Islet of Langerhans (tissue), 1 donor: ENCODE results near the gene ZFP36L2.

Experiments
- FAIRE-seq: peaks from one replicate; lab custom pipeline; 2011; peaks lifted over from hg19 to GRCh38; lab: Jason Lieb, UNC

ZFP36L2 gene

GRCh38 chr2:43226558-43226954 is at the start of gene ZFP36L2:
TSS of gene ZFP36L2 (minus strand) at chr2:43226606. CDS start at chr2:43226315, 291 bp downstream.
- no peak for FAIRE-seq

DNA sequence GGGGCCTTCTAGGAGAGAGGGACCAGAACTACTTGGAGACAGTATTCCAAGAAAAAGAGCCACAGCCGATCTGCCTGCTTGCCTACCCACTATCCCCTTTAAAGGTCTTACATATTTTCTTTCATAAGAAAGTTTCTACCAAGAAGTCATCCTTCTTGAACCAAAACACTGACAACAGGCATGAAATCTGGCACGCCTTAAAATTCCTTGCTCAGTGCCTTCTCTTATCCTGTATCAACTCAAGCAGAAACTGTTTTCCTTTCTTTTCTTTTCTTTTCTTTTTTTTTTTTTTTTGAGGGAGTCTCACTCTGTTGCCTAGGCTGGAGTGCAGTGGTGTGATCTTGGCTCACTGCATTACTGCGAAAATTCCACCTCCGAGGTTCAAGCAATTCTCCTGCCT is 48.3 kb upstream of the ZFP36L2 start:
- no peak for FAIRE-seq

DNA sequence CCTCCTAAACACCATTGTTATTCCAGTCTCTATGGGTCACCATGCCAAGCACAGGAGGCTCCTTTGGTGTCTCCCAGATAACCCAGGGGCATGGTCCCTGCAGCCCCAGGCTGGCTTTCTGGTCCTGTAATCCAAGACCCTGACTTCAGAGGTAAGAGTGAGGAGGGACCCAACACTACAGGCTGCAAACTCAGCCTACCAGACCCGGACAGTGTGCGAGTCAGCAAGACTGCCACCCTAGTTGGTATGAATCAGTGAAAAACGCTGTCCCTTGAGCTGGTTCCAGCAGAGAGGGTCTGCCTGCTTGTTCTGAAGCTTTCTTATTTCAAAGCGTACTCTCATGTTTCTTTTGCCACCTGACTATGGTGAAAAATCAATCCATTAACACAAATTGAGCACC is 47.6 kb upstream of the ZFP36L2 start:
- no peak for FAIRE-seq

GRCh38 chr2:43273529-43273928 is 47.1 kb upstream of the ZFP36L2 start:
- no peak for FAIRE-seq

- no peak for FAIRE-seq
Observed at GRCh38 chr2:43270930-43271615, 44.7 kb upstream of the ZFP36L2 start.

DNA sequence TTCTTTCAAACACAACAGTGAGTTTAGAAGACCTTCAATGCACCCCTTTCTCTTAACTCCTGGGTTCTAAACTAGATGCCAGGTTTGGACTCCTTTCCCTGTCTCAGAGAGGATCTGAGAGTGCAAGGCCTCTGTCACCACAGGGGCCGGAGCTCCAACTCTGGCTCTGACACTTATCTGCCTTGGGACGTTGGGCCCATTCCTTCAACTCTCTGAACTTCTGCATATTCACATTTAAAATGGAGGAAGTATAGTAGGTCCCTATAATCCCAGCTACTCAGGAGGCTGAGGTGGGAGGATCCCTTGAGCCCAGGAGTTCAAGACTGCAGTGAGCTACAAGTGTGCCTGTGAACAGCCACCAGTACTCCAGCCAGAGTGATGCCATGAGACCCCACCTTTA is 44.1 kb upstream of the ZFP36L2 start:
- no peak for FAIRE-seq

DNA sequence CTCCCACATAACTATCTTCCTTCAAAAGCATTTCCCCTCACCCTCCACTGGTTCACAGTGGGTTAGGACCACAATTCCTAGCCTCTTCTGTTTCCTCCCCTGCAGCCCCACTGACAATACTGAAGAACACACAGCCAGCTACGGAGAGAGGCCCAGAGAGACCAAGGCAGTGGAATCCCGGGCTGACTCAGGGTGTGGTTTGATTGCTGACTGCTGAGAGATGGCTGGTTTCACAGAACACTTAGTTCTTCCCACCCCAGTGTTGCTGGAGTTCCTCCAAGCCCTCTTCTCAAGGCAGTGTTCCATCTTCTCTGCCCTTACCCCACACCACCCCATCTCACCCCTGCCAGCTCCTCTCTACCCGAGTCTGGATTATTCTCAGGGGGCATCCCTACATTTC is 43.3 kb upstream of the ZFP36L2 start:
- no peak for FAIRE-seq

- peak; percentile 80 for FAIRE-seq
Observed at GRCh38 chr2:43269074-43269572, 42.7 kb upstream of the ZFP36L2 start.

GRCh38 chr2:43268066-43268953 is 41.9 kb upstream of the ZFP36L2 start:
- FAIRE-seq: no peak

GRCh38 chr2:43267381-43267780 is 41.0 kb upstream of the ZFP36L2 start:
- FAIRE-seq: no peak

DNA sequence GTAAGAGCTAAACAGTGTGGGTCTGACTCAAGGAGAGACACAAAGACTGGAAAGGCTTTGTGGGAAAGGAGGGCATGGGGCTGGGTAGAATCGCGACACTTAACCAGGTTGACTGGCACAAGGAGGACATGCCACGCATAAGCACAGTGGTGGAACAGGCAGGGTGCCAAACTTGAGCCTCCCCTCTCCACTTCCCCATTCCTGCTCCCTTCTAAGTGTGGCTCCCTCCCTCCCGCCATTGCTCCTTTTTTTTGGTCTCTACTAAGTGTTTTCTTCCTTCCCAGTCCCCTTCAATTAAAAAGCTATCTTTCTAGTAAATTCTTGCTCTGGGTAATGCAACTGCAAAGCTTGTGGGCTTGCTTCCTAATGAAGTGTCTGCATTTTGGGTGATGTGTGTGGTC is 40.3 kb upstream of the ZFP36L2 start:
- no peak for FAIRE-seq

GRCh38 chr2:43265421-43265820 is 39.0 kb upstream of the ZFP36L2 start:
- FAIRE-seq: no peak

DNA sequence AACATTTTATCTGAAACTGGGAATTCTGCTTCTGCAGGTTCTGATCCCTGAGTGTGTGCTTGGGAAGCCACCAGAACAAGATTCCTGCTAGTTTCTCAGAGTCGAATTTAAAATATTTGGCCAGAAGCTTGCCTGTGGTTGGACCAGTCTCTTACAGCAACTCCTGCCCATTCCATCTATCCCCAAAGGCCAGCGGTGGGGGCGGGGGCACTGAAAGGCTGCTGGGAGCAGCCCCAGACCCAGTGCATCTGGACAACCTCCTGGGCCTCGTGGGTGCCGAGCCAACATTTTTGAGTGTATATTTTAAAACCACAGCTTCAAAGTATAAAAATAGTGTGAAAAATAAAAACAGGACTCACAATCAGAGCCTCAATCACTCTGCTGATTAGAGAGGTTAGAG is 38.6 kb upstream of the ZFP36L2 start:
- no peak for FAIRE-seq

DNA sequence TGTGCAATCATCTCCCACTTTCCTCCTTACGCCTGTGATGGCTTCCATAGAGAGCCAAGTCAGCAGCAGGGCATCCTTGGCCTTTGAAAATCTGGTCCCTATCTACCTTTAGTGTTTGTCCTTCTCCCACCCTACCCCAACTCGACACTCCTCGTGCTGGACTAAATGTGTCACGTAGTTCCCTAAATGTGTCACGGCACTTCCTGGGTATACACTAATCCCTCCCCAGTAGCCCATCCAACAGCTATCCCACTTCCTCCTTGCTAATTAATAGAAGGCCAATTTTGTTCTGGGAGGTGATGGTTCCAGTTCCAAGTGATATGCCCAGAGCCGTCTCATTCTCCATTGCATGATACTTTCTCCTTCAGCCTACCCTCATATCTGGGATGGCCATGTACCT is 36.5 kb upstream of the ZFP36L2 start:
- FAIRE-seq: no peak

DNA sequence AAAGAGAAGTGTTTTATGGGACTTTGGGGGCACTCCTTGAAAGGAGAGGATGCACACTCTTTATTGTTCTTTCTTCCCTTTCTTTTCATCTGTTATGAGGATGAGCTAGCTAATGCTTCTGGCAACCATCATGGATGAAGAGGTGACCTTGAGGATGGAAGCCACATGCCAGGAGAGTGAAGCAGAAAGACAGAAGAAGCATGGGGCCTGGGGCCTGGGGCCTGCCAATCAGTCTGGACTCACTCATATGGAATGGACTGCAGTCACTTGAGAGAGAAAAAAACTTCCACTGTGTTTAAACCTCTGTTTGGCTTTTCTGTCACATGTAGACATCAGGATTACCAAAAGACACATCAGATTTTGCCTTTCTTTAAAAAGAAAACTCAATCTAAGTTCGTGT is 35.8 kb upstream of the ZFP36L2 start:
- no peak for FAIRE-seq

DNA sequence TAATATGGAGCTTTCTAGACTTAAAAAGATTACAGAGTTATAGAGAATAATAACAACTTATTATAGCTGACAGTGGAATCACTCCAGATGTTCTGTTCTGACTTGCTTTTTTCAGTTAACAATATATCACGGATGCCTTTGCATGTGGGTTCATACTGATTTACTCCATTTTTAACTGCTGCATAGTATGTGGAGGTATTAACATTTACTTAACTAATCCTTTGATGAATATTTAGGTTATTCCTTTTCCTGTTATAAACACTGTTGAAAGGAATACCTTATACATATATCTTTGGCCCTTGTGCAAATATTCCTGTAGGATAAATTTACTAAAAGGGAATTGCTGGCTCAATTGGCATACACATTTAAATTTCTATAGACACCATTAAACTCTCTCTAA is 33.1 kb upstream of the ZFP36L2 start:
- FAIRE-seq: no peak

GRCh38 chr2:43258547-43259156 is 32.2 kb upstream of the ZFP36L2 start:
- no peak for FAIRE-seq

- FAIRE-seq: no peak
Observed at GRCh38 chr2:43255296-43255910, 29.0 kb upstream of the ZFP36L2 start.

DNA sequence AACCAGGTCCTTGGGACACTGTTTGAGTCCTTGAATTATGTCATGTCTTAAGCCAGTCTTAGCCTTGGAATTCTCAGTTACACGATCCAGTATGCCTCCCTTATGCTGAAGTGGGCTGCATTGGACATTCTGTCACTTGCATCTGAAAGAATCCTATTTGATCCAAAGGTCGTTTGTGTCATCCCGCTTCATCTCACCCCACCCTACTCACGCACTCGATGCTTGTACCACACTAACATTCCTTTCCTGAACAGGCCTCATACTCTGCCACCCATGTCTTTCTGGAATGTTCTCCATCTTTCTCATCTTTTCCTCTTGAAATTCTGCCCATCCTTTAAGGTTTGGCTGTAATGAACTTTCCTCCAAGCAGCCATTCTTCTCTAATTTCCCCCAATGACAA is 27.9 kb upstream of the ZFP36L2 start:
- FAIRE-seq: no peak

- FAIRE-seq: no peak
Observed at GRCh38 chr2:43251171-43251731, 24.8 kb upstream of the ZFP36L2 start.

GRCh38 chr2:43250015-43250414 is 23.6 kb upstream of the ZFP36L2 start:
- FAIRE-seq: no peak

DNA sequence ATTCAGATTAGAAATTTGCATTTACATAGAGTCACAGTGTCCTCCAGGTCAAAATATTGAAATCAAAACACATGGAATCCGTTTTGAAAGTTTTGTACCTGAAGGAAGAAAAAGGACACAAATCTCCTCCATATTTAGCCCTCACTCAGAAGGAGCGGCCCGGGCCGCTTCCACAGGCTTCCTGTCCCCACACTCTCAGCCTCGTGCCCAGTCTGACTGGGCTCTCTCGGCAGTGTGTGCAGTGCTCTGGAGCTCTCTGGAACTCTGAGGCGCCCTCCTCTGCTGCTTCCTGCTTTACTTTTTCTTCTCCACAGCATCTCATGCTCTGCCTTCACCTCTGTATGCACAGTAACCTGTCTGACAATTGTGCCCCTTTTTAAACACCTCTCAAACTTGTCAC is 22.2 kb upstream of the ZFP36L2 start:
- no peak for FAIRE-seq
